Measurements from ENCODE around the gene LTBP3. TPM values are rescaled to one million over a fixed set of nuclear protein-coding genes. Genes with fewer than 3 reads are reported as not detected.

LTBP3 gene
- total and polyA plus RNA-seq, 9 of the 15 experiments (the other 6 are each of a cell fraction or from before 2014, with no cell fraction given): 0.06 to 20.5 (median 4.8) TPM

DNA sequence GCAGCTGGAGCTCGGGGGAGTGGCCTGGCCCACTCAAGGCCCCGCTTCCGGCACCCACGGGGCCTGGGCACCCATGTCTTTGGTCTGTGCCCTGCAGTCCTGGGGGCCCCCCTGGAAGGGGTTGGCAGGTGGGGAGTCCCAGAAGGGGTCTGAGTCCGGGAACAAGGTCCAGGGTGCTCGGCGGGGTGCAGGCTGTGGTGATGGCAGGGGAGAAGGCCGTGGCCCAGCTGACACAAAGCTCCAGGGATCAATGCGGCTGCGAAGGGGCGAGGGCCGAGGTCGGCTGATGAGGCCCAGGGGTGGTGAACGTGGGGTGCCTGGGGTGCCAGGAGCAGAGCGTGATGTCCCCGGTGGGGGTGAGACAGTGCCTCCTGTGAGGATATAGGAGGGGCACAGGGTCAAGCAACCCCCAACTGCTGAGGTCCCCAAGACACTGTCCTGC, 40.1 kb upstream of the LTBP3 start:
- no peak for DNase-seq (ENCODE audit: extremely low read depth in 1 of 4, low spot score in 3 of 4)
- Histone ChIP-seq H3K79me2 (ENCODE audit: control insufficient read depth, insufficient read depth, low read length) (no peaks in the 10 kb centered on the region), H3K9me3 (replicated peaks; ENCODE audit: control insufficient read depth, insufficient read depth, low read depth, low read length) (no peaks in the 10 kb centered on the region), H2AFZ (ENCODE audit: low read depth, low read length) (no peak overlapping the region), H3K27ac (ENCODE audit: extremely low read depth, low read depth, low read length) (no peak overlapping the region), H3K9me1 (ENCODE audit: control insufficient read depth, insufficient read depth, low read length) (no peaks in the 10 kb centered on the region), H3K36me3 (ENCODE audit: control insufficient read depth, insufficient read depth, low read length) (peaks cover 27% of the 10 kb centered on the region; the same call in 1 of the 3 replicates), H3K4me3 (no peak overlapping the region), H4K20me1 (replicated peaks; ENCODE audit: control insufficient read depth, insufficient read depth, low read length) (no peaks in the 10 kb centered on the region), H3K4me2 (ENCODE audit: insufficient read depth, low read length) (no peak overlapping the region), H3K27me3 (ENCODE audit: control insufficient read depth in 2 of 2, insufficient read depth in 2 of 2, low read length in 2 of 2) (no peaks in the 10 kb centered on the region), H3K4me1 (replicated peaks in 1 of 2; ENCODE audit: control insufficient read depth in 2 of 2, insufficient read depth in 2 of 2, low read length in 2 of 2) (peaks cover 6 to 33% of the 10 kb centered on the region in 2 experiments; a peak in 4 of 5 replicates), H3K9ac (ENCODE audit: insufficient read depth in 1 of 2, low read depth in 2 of 2, low read length in 2 of 2) (no peak overlapping the region; a peak in 1 of 4 replicates)
- BruUV-seq (replicated peaks): no TSS peak
- ChIA-PET CTCF (ENCODE audit: low intra/inter-chr PET ratio) (no interaction called here), POLR2A (interaction anchor here (0.7 to 1.0 kb wide), 2 partner anchors 23 to 55 kb away, joined by 3 read pairs; partner anchors contain the start of gene EHBP1L1)
- intact Hi-C loops (cut with micrococcal nuclease) (no loop called here), in situ Hi-C loops (cut with MboI) (no loop called here)
- no peak for ATAC-seq
- FAIRE-seq: no peak
- TF ChIP-seq GATAD2A (IDR thresholded peaks at IDR 0.05) (no peak), SIN3B (IDR thresholded peaks at IDR 0.05; ENCODE audit: low read depth) (no peak), MCM2 (IDR thresholded peaks at IDR 0.05; ENCODE audit: low read depth) (no peak), THAP12 (CRISPR knock-in tag; IDR thresholded peaks at IDR 0.05) (no peak), NFYB (IDR thresholded peaks at IDR 0.05; ENCODE audit: extremely low read depth, insufficient read length) (no peak), ZC3H4 (CRISPR knock-in tag; IDR thresholded peaks at IDR 0.05; ENCODE audit: borderline replicate concordance) (no peak), RBFOX2 (IDR thresholded peaks at IDR 0.05; ENCODE audit: low read depth, low read length) (peak; percentile 34; the same call in 1 of the 2 replicates), POLR2G (IDR thresholded peaks at IDR 0.05; ENCODE audit: low read depth, low read length) (peak; percentile 56), POLR3A (IDR thresholded peaks at IDR 0.05; ENCODE audit: borderline replicate concordance, extremely low read depth, insufficient read depth, insufficient read length) (no peak)
- TF ChIP-seq, protein P1, sequence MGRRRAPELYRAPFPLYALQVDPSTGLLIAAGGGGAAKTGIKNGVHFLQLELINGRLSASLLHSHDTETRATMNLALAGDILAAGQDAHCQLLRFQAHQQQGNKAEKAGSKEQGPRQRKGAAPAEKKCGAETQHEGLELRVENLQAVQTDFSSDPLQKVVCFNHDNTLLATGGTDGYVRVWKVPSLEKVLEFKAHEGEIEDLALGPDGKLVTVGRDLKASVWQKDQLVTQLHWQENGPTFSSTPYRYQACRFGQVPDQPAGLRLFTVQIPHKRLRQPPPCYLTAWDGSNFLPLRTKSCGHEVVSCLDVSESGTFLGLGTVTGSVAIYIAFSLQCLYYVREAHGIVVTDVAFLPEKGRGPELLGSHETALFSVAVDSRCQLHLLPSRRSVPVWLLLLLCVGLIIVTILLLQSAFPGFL (CRISPR knock-in tag; IDR thresholded peaks at IDR 0.05): no peak
- 92% methylated on average over 10 of the region's 16 CpGs for WGBS (ENCODE audit: insufficient coverage, low coverage, missing lambda C conversion rate)
